C4-2B (cell line): ENCODE results near the gene ASH1L.

Experiments used
- CTCF ChIP-seq: fragments of 450-650 bp; conservative IDR thresholded peaks from 2 replicates; pipeline ENCODE4 v1.5.1; 2017; ENCODE audit warnings: mild to moderate bottlenecking
- ZFX ChIP-seq: fragments of 450-650 bp; IDR thresholded peaks from 2 replicates; pipeline ENCODE4 v1.6.1; 2017

GRCh38 chr1:155608888-155609225, 46.3 kb upstream of the ASH1L start:
- TF ChIP-seq CTCF (no peak), ZFX (no peak)
